Germinal center (tissue), 1 donor: Measurements from ENCODE around the gene LSM14B.

Experiments
- DNase-seq: peaks from one replicate; pipeline ENCODE4 v3.0.0; 2012; ENCODE audit warnings: mixed read lengths, low spot score

LSM14B gene

DNA sequence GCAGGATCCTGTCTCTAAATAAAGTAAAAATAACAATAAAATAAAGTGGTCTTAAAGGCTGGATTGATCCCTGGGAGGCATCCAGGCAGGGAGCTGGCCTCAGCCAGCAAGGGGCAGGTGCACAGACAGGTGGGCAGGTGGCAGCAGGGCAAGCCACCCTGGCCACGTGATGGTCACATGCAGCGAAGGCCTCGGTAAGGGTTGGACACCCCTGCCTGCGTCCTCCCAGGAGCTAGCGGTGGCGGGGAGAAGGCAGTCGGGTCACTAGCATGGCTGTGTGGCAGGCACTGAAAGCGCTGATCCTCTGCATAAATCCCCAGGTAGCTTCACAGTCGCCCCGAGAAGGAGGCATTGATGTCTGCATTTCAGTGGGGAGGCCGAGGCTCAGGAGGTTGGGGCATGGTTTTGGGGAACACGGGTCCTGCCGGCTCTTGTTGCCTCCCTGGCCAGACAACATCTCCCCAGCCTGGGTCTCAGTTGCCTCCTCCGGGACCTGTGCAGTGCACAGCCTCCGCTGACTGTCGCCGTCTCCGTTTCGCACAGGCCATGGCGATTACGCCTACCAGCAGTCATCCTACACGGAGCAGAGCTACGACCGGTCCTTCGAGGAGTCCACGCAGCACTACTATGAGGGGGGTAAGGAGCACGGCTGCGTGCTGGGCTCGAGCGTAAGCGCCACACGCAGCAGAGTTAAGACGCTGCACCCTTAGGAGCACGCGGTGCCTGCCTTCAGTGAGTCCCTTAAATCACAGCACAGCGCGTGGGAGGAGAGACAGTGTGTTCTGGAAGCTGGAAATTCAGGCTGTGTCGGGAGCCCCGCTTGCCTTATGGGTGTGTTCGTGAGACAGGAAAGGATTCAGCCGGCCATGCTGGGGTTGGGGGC, 42.8 kb downstream of the LSM14B start:
- no peak for DNase-seq

DNA sequence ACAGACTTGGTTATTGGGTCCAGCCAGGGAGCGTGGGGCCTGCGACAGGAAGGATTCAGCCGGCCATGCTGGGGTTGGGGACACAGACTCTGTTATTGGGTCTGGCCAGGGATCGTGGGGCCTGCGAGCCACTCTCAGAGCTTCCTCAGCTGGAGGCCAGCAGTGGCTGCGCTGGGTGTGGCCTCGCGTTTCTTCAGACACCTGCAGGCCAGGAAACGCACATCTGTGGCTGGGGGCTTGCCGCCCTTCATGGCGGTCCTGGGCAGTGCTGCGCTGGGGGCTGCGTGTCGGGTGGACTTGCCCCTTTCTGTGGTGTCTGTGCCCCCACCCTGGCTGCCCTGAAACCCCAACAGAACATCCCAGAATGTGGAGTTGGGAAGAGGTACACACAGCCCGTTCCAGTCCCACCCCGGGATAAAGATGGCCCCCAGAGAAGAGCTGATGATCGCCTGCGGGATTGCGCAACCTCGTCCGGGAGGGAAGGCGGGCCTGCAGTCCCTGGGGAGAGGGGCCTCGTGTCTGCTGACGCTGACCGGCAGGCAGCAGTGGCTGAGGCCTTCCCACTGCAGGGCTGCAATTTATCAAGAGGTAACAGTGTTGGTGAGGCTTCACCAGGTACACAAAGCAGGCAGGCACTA, 43.6 kb downstream of the LSM14B start:
- no peak for DNase-seq

DNA sequence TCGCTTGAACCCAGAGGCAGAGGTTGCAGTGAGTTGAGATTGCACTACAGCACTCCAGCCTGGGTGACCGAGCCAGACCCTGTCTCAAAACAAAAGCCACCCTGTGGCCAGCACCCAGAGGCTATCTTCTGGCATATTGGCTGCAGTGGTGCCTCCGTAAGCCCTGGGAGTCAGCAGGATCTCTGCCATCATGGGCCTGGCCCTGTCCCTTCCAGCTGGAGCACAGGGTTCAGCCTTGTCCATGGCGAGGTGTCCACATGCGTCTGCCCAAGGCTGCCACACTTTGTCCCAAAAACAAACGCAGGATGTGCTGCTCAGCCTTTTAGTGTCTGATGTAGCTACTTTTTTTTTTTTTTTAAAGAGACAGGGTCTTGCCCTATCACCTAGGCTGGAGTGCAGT, 45.2 kb downstream of the LSM14B start:
- DNase-seq, result no peak

DNA sequence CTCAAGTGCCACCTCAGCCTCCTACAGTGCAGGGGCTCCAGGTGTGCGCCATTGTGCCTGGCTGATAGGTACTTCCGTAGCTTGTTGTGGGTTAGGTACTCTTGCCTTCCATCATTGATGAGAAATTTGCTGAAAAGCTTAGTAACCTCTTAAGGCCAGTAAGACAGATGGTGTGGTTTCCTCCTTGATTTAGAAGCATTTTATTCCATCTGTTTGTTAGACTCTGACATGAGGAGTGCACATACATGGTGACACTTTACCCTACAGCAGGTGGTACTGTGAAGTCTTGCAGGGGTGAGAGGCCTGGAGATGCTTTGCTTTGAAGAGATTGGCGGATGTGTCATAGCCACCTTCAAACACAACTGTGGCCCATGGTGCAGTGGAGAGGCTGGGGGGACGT, 45.8 kb downstream of the LSM14B start:
- DNase-seq, result no peak

DNA sequence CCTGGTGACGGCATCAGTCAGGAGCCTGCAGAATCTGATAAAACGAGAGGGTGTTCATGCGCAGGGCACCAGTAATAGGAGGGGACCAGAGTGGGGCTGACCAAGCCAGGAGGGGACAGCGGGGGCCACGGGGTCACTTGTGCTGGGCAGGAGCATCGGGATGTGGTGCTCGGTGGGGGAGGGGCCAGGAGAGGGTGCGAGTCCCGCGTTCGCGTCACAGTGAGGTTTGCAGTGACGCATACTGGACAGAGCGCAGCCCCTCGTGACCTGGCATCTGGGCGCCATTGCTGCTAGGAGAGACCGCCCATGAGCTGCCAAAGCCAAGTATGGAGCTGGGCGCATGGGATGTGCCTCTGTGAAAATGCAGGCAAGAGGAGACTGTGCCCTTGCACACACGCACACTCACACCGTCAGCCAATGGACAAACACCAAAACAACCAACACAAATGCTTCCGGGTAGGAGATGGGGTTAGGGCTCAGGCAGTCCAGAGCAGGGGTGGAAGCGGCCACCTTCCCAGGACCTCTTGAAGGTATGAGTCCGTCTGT, 46.7 kb downstream of the LSM14B start:
- no peak for DNase-seq

DNA sequence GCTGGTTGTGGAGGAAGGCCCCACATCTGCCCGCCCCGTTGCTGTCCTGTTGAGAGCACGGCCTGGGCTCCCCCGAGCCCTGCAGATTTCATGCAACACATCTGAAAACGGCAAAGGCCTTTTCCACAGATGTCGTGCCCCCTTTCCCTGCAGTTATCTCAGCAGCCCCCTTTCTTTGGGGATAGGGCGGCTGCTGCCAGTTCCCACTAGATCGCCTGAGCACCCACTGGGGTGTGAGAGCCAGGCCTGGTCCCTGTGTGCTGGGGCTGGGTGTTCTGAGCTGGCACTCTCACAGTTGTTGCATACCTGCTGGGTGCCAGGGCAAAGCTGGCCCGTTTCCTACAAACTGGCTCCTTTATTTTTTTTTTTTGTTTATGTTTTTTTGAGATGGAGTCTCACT, 48.3 kb downstream of the LSM14B start:
- DNase-seq, result no peak

DNA sequence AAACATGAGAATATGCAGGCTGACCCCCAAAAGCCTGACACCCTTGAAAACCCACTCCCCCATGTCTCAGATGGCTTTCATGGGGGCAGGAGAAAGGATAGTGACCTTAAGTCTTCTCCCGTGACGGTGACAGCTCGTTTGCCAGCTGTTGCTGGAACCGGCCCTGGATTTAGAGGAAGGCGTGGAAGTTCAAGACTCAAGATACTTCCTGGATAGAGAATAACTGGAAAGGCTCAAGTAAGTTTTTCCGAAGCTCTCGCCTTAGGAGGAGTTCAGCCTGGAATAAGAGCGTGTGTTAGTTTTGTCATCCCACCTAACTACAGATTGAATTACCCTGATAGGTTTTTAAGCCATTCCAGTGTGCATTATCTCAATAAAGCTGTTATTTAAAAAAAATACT, 49.0 kb downstream of the LSM14B start:
- no peak for DNase-seq

DNA sequence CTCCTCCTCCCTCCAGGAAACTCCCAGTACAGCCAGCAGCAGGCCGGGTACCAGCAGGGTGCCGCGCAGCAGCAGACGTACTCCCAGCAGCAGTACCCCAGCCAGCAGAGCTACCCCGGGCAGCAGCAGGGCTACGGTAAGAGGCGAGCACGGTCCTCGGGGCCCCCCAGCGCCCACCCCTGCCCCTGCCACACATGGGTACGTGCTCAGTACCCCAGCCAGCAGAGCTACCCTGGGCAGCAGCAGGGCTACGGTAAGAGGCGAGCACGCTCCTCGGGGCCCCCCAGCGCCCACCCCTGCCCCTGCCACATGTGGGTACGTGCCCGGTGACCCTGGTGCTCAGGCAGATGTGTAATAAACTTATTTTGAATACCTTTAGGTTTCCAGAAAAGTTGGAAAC, 50.4 kb downstream of the LSM14B start:
- DNase-seq, result no peak

DNA sequence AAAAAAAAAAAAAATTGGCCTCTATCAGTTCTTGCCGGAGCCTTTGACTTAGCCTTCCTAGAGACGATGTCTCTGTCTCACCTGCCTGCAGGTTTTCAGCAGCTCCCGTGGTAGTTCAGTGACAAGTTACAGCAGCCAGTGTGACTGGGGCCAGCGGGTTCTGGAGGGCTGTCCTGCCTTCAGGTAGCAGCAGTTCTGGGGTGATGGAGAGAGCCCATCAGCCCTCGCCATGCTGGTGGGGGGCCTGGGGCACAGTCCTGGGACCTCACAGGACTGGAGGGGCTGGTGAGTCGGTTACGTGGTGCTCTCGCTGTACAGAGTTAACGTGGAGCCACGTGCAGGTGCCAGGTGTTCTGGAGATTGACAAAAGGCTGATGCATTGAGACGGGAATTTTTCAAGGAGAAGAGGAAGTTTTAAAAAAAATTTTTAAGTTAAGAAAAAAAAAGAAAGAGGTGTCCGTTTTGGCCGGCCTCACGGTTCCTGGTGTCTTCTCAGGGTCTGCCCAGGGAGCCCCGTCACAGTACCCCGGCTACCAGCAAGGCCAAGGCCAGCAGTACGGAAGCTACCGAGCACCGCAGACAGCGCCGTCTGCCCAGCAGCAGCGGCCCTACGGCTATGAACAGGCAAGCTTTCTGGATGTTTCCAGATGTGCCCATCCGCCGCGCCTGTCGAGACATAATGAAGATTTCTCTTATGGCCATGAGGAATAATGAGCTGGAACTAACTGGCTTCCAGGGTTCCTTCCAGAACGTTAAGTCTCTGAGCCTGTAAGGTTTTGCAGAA, 51.9 kb downstream of the LSM14B start:
- no peak for DNase-seq

DNA sequence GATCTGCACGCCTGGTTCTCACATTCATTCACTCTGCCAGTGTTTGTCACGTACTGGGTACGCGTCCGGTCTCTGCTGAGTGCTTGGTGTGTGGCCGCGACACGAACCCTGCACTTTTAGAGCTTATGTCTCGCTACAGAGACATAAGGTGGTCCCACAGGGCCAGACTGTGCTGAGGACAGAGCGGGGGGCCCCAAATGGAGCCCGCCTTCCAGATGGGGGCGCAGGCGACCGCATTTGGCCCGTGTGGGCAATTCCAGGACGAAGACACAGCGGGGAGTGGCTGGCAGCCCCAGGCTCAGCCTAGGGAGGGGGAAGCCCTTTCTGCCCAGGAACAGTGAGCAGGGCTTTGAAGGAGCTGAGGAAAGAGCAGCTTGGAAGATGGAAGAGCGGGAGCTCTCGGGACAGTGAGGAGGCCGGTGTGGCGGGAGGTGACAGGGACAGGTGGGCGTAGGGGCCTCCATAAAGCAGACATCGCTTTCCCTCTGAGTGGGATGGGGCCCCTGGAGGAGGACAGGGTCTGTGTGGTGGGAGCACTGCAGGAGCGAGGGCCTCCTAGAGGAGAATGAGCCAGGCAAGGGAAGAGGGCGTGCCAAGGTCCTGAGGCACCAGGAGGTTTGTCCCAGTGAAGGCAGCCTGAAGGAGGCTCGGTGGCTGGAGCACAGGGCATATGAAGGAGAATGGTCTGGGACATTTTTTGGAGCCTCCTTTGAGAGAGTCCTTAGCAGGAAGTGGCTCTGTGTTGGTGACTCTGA, 52.8 kb downstream of the LSM14B start:
- no peak for DNase-seq

DNA sequence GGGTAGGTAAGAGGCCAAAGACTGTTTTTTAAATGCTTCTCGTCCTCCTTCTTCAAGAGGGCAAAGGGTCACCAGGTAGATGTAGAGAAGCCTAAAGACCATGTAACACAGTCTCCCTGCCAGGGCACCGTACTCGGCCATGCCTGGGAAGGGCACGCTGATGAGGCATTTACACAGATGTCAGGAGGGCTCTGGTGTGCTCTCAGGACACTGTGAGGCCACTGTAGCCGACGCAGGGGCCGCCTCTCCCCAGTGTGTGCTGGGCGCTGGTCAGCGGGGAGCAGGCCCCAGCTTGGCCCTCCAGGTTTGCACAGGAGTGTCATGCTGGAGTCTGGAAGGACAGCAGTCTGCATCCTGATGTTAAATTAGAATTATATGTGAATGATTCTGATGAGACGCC, 53.4 kb downstream of the LSM14B start:
- no peak for DNase-seq

DNA sequence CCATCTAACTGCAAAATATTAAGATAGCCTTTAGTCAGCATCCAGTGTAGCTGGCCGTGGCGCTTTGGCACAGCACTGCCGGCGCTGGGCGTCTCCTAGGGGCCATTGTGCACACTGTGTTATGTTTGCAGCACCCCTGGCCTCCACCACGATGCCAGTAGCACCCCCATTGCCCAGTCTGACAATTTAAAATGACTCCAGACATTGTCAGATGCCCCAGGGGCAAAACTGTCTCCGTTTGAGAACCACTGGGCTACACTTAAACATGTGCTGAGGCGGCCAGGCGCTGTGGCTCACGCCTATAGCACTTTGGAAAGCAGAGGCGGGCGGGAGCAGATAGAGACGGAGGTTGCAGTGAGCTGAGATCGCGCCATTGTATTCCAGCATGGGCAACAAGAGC, 54.6 kb downstream of the LSM14B start:
- DNase-seq, result no peak

DNA sequence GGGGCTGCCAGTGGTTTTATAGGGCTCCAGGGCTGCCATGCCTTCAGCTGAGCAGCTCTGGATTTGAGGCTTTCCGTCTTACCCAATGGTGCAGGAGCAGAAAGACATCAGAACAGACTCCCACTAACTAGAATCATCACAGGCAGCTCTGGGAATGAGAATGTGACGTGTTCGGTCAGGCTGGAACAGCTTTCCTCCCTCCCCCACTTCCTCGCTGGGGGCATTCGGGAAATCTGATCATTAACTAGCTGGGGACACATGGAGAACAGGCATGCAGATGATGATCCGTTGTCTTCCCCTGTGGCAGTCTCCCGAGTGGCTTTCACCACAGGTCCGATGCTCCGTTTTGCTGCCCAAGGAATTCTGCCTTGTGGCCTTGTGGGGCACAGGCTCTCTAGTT, 55.0 kb downstream of the LSM14B start:
- DNase-seq, result no peak

DNA sequence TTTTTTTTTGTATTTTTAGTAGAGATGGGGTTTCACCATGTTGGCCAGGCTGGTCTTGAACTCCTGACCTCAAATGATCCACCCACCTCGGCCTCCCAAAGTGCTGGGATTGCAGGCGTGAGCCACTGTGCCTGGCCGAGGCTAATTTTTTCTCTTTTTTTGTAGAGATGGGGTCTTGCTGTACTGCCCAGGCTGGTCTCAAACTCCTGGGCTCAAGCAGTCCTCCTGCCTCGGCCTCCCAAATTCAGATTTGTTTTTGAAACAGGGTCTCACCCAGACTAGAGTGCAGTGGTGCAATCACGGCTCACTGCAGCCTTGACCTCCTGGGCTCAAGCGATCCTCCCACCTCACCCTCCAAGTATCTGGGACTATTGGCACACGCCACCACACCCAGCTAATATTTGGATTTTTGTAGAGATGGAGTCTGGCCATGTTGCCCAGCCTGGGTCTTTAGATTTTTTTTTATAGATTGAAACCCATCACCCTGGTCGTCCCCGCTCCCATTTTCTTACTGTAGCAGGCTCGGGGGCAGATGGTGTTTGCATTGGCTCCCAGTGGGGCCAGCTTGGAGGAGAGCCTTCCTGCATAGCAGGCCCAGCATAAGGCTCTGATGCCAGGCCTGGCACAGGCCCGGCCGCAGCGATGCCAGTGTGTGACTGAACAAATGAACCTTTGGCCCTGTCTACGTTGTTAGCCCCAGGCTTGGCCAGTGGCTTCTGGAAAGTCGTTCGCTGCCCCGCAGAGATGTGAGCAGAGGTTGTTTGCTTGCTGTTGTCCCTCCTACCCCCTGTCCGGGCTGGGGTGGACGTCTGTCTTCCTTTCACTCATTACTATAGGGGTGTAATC, 56.3 kb downstream of the LSM14B start:
- no peak for DNase-seq

DNA sequence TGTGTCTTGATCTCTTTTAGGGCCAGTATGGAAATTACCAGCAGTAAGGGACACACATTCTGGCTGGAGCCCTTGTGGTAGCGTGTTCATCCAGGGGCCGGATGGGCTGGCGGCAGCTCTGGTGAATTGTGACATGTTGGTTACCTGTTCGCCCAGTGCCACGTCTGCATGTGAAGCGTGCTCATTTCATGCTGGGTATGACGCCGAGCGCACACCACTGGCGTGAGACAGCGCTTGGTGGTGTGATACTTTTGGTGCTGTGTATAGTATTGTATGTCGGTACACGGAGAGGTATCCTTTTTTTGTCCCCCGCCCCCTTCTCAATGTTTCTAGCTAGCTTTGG, 56.9 kb downstream of the LSM14B start:
- no peak for DNase-seq

DNA sequence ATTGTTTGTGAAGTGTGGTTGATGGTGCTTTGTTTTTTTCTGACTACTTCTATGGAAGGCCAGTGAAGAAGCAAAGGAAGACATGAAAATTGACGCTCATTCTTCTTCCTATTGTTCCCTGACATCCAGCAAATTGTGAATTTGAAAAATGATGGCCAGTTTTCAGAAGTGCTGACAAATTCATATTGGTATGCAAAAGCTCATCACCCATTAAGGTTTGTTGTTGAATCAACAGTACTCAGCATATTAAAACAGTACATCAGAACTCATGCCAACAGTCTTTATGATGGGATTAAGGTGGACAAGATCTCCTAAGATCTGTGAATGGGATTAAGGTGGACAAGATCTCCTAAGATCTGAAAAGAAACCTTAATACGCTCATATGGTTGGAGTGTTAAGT, 59.5 kb downstream of the LSM14B start:
- DNase-seq, result no peak

DNA sequence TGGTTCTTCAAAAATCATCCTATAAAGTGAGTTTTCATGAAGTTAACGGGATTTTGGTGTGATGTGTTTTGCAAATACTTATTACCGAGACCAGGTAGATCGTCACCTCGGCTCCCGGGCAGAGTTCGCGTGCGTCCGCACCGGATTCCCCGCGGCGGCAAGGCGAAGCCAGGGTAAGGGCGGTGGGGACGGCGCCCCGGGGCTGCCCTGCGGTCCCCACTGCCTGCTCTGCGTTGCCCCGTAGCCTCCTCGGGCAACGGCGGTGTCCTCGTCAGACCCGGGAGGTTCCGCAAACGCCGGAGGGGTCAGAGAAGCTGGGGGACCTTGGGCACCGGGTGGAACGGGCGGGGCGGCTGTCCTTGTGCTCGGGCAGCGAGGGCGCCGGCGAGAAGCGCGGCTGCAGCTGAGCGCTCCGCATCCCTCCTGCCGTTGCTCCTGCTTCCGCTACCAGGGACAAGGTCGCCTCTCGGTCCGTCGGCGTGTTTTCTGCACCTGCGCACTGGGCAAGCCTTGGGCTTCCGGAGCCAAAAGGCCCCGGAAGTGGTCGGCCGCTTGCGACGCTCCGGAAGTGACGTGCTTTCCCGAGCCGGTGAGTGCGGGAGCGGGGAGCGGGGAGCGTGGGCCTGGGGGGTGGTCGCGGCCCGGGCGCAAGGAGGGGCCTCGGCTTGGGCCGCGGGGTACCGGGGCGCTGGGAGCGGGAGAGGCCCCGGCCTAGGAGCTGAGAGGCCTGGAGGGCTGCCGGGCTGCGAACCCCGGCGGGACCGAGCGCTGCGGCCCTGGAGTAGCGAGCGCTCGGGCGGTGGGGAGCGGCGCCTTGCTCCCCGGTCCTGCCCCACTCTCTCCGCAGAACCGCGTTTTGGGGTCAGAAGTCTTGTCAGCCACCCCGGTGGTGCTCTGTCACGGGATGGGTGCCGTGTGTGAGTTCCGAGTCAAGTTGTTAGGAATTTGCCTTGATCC, 60.5 kb downstream of the LSM14B start, which contains the start of gene MTG2:
MTG2 (plus strand) TSS at position 560 of the 957 bp plus-strand sequence. CDS start 10,393 bp downstream, outside the sequence.
- DNase-seq, result peak; percentile 98

DNA sequence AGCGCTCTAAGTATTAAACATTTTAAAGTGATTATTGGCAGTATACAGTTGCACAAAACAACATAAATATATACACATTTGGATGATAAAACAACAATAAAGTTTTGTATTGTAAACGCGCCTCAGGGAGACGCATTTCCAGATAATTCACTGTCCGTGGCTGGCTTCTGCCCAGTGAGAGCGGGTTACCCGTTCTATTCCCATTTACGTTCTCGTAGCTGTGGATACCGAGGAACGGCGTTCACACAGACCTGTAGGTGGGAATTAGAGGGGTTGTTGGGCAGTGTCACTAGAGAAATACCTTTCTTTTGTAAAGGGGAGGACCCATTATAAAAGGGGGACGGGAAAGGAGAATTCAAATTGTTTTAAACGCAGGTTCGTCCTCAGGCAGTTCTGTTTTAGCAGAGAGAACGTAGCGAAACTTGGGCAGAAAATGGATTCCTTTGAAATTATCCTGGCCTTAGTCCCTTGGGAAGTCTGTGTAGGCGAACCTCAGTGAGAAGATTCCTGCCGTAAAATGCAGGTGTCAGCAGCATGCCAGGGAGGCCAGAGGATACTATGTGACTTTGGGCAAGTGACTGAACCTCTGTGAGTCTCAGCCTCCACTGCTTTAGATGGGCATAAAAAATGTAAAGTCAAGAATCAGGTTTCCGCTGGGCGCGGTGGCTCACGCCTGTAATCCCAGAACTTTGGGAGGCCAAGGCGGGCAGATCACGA, 61.3 kb downstream of the LSM14B start:
- no peak for DNase-seq
